GM21367 (cell line): ENCODE data around the gene TM9SF4.
A peak's percentile ranks its signal among the peaks of the same experiment; 100 is the strongest.

ENCODE experiments used
- ATAC-seq: cut with Tn5 transposase; IDR thresholded peaks from one replicate; pipeline ENCODE4 v1.9.1; 2021; ENCODE audit not compliant: unreplicated experiment

TM9SF4 gene

DNA sequence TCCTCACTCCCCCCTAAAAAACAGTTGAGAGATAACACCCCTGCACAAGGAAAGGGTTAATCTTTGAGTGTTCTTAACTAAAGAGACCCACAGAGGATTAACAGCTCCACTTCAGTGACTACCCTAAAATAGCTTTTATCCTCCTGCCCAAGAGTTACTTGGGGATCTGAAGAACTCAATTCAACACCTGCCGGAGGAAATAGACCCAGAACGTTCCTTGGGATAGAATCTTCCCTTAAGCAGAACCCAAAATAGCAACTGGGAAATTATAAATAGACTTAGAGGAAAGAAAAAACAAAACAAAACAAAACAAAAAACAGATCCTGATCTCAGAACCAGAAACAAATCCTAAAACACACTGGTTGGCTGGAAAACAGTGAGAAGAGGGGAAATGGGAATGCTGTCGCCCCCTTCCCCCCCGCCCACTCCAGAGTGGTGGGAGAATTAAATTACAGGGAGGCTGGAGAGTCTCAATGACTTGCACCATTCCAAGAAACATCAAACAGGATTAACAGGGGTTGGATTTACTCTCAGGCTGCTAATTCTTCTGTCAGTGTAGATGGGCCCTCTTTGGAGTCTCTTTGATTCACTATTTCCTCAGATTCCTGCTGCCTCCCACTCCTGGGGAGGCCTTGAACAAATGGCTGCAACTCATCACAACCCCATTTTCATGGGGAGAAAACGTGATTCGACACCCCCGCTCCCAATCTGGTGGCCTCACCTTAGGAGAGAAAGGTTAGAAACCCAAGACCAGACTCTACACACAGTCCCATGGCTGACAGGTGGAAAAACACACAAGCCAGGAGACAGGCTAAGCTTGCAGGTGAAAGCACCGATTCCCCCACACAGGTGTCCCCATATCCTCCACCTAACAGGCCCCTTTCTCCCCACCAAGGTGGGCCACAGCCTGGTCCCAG, 96.6 kb downstream of the TM9SF4 start:
- ATAC-seq = no peak

DNA sequence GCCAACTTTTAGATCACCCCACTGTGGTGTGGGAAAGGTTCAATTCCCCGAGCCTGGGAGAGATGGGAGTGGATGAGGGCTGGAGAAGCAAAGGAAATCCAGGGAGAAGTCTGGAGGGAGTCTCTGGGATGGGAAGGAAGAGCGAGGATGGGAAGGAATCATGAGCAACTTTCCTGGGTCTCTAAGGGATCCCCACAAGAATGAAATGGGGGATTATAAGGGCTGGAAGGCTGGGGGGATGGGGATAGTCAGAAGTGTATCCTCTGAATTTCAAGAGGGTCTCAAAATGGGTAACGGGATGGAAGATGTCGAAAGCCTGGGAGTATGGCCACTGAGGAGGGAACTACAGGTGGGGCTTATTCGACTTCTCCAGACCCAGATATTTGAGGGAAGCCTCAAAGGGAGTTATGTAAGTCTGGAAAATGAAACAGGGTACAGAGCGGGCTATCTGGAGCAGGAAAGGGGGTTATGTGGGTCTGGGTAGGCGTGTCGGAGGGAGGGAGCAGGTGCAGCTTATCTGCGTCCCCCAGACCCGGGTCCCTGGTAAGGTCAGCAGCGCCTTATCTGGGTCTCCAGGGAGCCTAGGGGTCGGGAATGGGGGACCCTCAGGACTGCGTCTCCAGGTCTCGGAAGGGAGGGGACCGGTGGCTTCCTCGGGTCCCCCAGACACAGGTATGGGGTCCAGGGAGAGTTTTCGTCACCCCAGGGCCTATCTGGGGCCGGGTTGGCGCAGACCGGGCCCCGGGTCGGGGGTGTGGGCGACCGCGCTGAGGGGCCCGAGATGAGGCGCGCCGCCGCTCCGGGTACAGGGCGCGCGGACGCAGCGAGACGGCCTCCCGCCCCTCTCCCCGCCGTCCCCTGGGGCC, 97.5 kb downstream of the TM9SF4 start:
- ATAC-seq = no peak

DNA sequence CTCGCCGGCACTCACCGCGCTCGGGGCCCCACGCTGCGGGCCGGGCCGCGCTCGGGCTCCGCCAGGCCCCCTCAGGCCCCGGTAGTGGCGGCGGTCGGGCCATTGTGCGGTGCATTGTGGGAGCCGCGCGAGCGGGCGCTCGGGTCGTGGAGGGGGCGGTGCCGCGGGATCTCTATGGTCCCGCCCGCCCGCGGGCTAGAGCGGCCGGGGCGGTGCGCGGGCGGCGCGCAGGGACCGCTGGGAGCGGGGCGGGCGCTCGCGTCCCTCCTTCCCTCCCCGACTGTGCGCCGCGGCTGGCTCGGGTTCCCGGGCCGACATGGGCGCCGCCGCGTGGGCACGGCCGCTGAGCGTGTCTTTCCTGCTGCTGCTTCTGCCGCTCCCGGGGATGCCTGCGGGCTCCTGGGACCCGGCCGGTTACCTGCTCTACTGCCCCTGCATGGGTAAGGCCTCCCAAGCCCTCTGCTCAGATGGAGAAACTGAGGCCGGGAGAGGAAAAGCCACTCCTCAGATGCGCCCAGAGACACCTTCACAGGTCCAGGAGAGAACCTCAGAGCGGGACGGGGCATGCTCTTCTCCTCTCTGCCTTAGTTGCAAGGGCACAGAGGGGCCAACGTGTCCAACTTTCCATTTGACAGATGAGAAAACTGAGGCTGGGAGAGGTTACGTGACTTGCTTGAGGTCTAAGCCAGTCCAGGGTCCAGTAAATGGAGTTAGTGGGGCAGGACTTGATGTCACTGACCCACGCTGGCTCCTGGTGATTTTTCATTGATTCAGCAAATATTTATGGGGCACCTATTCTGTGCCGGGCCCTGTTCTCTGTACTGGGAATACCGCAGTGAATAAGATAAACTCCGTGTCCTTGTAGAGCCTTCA, 98.3 kb downstream of the TM9SF4 start, which contains the start of the genes PLAGL2 and POFUT1:
TSS of gene PLAGL2 (minus strand) at position 118 of the 873 bp plus-strand sequence. CDS start 5,565 bp downstream, outside the sequence.
TSS of gene POFUT1 (plus strand) at position 255 of the 873 bp plus-strand sequence. CDS start at position 317, 62 bp downstream.
- ATAC-seq = peak; percentile 66

DNA sequence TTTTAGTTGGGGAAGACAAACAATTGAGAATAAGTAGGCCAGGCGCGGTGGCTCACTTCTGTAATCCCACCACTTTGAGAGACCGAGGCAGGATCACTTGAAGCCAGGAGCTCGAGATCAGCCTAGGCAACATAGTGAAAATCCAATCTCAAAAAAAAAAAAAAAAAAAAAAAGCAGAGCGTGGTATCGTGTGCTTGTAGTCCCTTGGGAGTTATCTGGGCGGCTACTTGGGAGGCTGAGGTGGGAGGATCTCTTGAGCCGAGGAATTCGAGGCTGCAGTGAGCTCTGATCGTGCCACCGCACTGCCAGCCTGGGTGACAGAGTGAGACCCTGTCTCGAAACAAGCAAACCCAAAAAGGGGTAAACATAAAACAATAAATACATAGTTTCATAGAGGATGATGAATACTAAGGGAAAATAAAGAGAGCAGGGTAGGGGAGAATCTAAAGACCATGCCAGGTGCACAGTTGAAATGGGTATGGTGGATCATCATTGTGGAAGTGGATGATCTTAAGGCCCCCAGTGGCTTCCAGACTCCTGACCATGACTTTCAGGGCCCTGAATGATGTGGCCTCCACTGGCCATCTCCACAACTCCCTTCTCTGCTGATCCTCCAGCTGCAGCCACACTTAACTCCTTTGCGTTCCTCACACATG, 99.1 kb downstream of the TM9SF4 start:
- ATAC-seq = no peak

DNA sequence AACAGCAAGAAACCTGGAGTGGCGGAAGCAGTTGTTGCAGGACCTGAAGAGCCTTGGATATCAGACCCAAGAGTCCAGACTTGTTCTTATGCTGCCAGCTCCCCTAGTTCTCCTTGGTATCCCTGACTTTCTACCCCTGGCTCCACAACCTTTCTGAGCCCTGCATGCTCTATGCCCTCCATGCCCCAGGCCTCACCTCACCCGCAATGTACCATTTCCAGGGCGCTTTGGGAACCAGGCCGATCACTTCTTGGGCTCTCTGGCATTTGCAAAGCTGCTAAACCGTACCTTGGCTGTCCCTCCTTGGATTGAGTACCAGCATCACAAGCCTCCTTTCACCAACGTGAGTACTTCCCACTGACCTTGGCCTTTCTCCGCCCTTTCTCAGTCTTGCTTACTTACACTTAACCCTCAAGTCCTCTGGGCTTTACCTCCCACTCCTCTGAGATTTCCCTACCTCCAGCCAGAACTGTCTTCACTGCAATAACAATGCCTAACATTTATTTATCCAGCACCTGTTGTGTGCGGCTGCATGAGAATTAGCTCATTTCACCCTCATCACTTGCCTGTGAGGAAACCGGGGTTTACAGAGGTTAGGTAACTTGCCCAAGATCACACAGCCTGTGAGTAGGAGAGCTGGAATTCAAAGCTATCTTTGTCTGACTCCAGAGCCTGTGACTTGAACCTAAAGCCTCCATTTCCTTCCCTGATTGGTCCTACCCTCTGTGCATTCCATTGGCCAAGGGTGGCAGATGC, 100.5 kb downstream of the TM9SF4 start:
- ATAC-seq = no peak

DNA sequence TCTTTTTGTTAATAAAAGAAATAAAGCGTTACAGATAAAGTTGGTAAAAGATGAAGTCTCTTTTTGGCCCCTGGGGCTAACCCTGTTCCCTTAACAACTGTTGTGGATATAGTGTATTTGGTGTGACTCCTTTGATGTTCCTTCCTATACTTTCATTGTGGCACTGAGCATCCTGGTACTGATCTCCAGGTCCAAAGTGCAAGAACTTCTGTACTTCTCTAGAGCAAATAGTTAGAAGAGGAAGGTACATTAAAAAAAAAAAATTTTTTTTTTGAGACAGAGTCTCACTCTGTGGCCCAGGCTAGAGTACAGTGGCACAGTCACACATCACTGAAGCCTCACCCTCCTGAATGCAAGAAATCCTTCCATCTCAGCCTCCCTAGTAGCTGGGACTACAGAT, 104.4 kb downstream of the TM9SF4 start:
- ATAC-seq = no peak

DNA sequence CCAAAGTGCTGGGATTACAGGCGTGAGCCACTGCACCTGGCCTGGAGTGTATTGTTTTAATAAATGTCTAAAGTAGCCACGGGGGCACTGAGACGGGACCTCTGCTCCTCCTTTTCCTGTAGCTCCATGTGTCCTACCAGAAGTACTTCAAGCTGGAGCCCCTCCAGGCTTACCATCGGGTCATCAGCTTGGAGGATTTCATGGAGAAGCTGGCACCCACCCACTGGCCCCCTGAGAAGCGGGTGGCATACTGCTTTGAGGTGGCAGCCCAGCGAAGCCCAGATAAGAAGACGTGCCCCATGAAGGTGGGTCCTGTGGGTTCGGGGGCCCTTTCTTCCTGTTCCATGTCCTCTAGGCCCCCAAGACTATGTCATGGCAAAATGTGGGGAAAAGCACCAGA, 105.6 kb downstream of the TM9SF4 start:
- no peak for ATAC-seq

DNA sequence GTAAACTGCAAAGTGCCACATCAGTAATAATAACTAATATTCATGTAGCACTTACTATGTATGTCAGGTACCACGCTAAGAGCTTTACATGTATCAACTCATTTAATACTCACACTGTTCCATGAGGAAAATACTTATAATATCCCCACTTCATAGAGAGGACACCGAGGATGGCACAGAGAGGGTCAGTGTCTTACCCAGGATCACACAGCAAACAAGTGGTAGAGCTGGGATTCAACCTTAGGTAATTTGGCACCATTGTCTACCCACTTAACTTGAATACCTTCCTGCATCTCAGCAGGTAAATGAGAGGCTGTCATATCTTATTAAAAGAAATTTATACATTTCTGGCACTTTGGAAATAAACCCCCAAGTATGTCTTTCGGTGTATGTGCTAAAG, 106.2 kb downstream of the TM9SF4 start:
- ATAC-seq = no peak

DNA sequence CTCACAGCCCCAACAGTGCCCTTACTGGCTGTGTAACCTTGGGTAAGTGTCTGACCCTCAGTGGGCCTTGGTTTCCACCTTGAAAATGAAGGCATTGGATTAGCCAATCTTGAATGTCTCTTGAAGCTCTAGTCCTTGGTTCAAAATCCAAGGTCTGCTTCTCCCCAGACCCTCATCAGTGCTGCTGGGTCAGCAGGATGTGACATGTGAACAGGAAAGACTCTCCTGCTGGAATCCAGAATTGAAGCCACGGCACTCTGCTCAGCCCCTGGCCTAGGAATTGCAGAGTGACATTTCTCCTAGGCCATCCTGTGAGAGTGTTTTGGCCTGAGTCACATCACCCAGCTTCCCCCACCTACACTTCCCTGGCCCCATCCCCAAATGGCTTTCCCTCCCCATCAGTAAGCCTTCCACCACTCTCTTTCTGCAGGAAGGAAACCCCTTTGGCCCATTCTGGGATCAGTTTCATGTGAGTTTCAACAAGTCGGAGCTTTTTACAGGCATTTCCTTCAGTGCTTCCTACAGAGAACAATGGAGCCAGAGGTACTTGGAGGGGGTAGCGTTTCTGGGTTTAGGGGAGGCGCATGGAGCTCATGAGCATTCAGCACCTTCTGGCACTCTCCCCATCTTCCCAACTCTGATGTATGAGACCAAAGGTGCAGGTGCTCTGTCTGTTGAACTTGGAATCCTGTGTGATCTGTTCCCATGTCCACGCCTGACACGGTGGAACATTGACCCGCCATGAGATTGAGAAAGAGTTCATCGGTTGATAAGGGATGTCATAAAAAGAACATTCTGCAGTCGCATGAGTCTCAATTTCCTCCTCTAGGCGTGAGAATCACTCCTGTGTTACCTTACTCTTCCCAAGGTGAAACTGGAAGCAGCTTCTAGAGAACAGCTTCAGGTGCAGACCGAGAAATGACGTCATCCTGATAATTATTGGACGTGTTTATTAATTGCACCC, 106.9 kb downstream of the TM9SF4 start:
- no peak for ATAC-seq
